PFSK-1 (cell line): Measurements from ENCODE around the gene KIAA1210.

Experiments
- FOXP2 ChIP-seq: optimal IDR thresholded peaks from 2 replicates; pipeline ENCODE3; 2011; ENCODE audit warnings: borderline replicate concordance, control low read depth, inconsistent platforms; ENCODE audit not compliant: insufficient read depth; ENCODE audit errors: extremely low read length, extremely low read depth
- POLR2AphosphoS5 ChIP-seq: IDR thresholded peaks from 2 replicates; pipeline ENCODE4 v1.6.1; 2012; ENCODE audit warnings: low read depth, mild to moderate bottlenecking, control low read depth, low read length, moderate library complexity
- SIN3A ChIP-seq: IDR thresholded peaks from 2 replicates; pipeline ENCODE4 v1.6.1; 2012; ENCODE audit warnings: mild to moderate bottlenecking, low read length, moderate library complexity, borderline replicate concordance; ENCODE audit not compliant: insufficient read depth
- TAF1 ChIP-seq: IDR thresholded peaks from 2 replicates; pipeline ENCODE4 v1.6.1; 2012; ENCODE audit warnings: low read length, control low read depth, borderline replicate concordance; ENCODE audit not compliant: insufficient read depth
- TF ChIP-seq, protein P1 (sequence below), 2 experiments: IDR thresholded peaks; 2 replicates each; pipeline versions ENCODE4 v1.6.1 to v1.8.0; 2011 to 2012; ENCODE audit warnings: low read depth in 2 of 2, low read length in 2 of 2, control low read depth in 1 of 2, inconsistent platforms in 1 of 2, mild to moderate bottlenecking in 1 of 2, moderate library complexity in 1 of 2; ENCODE audit not compliant: insufficient read depth in 1 of 2

KIAA1210 gene

GRCh38 chrX:119147486-119147885 is 19.9 kb upstream of the KIAA1210 start:
- TF ChIP-seq SIN3A (no peak), POLR2AphosphoS5 (no peak), FOXP2 (no peak), TAF1 (no peak)
- TF ChIP-seq, protein P1, sequence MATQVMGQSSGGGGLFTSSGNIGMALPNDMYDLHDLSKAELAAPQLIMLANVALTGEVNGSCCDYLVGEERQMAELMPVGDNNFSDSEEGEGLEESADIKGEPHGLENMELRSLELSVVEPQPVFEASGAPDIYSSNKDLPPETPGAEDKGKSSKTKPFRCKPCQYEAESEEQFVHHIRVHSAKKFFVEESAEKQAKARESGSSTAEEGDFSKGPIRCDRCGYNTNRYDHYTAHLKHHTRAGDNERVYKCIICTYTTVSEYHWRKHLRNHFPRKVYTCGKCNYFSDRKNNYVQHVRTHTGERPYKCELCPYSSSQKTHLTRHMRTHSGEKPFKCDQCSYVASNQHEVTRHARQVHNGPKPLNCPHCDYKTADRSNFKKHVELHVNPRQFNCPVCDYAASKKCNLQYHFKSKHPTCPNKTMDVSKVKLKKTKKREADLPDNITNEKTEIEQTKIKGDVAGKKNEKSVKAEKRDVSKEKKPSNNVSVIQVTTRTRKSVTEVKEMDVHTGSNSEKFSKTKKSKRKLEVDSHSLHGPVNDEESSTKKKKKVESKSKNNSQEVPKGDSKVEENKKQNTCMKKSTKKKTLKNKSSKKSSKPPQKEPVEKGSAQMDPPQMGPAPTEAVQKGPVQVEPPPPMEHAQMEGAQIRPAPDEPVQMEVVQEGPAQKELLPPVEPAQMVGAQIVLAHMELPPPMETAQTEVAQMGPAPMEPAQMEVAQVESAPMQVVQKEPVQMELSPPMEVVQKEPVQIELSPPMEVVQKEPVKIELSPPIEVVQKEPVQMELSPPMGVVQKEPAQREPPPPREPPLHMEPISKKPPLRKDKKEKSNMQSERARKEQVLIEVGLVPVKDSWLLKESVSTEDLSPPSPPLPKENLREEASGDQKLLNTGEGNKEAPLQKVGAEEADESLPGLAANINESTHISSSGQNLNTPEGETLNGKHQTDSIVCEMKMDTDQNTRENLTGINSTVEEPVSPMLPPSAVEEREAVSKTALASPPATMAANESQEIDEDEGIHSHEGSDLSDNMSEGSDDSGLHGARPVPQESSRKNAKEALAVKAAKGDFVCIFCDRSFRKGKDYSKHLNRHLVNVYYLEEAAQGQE (IDR thresholded peaks at IDR 0.05; ENCODE audit: insufficient read depth in 1 of 2, low read depth in 2 of 2, low read length in 2 of 2): no peak

DNA sequence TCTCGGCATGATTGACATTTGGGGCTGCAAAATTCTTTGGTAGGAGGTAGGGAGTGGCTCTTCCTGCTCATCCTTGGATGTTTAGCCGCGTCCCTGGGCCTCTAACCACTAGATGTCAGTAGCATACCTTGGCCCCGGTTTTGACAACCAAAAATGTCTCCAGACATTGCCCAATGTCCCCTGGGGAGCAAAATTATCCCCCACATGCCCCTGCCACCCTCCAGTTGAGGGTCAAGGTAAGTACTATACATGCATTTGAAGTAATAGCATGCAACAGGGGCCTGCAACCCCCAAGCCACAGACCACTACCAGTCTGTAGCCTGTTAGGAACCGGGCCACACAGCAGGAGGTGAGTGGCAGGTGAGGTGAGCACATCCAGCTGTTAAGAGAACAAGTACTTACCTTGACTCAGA is 17.6 kb upstream of the KIAA1210 start:
- TF ChIP-seq, protein P1 (IDR thresholded peaks at IDR 0.05; ENCODE audit: insufficient read depth in 1 of 2, low read depth in 2 of 2, low read length in 2 of 2): no peak
- TF ChIP-seq SIN3A (no peak), TAF1 (no peak), POLR2AphosphoS5 (no peak), FOXP2 (no peak)

- no peak for TF ChIP-seq POLR2AphosphoS5
- TF ChIP-seq, protein P1 (IDR thresholded peaks at IDR 0.05; ENCODE audit: insufficient read depth in 1 of 2, low read depth in 2 of 2, low read length in 2 of 2): no peak
- no peak for TF ChIP-seq FOXP2
- no peak for TF ChIP-seq SIN3A
- no peak for TF ChIP-seq TAF1
Observed at GRCh38 chrX:119134466-119134865, 6.9 kb upstream of the KIAA1210 start.

DNA sequence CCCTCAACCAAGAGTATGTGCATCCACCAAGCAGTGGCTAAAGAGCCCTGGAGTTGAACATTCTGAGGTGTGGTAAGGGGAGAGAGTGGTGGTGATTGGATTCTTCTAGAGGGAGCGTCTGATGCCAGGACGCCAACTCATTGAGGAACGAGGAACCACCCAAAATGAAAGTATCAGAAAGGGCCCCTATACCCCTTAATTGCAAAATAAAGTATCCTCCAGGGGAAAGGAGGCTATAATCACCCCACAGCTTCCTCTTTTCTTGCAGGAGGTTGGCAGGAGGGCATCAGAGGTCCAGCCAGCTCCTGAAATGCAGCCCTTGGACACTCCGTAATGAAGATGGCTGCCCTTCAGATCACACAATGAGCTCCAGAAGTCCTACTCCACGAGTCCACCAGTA is 5.3 kb upstream of the KIAA1210 start:
- TF ChIP-seq FOXP2 (no peak), SIN3A (no peak), POLR2AphosphoS5 (no peak), TAF1 (no peak)
- TF ChIP-seq, protein P1 (IDR thresholded peaks at IDR 0.05; ENCODE audit: insufficient read depth in 1 of 2, low read depth in 2 of 2, low read length in 2 of 2): no peak

- TF ChIP-seq POLR2AphosphoS5: no peak
- TF ChIP-seq TAF1: no peak
- TF ChIP-seq, protein P1 (IDR thresholded peaks at IDR 0.05; ENCODE audit: insufficient read depth in 1 of 2, low read depth in 2 of 2, low read length in 2 of 2): no peak
- no peak for TF ChIP-seq FOXP2
- TF ChIP-seq SIN3A: no peak
Observed at GRCh38 chrX:119132316-119132715, 4.7 kb upstream of the KIAA1210 start.
